ENCODE measurements around the gene UQCRQ. TPM values are rescaled to one million over a fixed set of nuclear protein-coding genes. Genes with fewer than 3 reads are reported as not detected.

The UQCRQ gene
- total and polyA plus RNA-seq, 2 donors (not counting 1 experiment from before 2014, with no cell fraction given), result 71.1 to 90.0 TPM

DNA sequence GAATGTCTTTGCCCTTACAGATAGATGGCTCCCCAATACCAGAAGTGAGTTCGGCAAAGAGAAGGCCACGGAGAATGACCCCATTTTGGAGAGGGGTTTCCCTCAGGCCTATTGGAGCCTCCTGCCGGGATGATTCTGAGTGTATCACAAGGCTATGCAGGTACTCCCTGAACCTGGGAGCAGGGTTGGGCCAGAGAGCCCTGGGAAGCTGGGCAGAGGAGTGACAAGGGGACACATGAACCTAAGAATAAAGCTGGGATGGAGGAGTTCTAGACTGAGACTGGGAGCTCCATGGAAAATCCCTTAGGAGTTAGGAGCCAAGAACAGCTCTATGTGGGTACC lies 7.5 kb downstream of the UQCRQ start:
- H4K20me1 ChIP-seq (ENCODE audit: control insufficient read depth, insufficient read depth, low read length, poor library complexity, severe bottlenecking), result no peaks in the 10 kb centered on the region
- no peak overlapping the region for H2AFZ ChIP-seq (ENCODE audit: insufficient read depth, low read depth, low read length, poor library complexity, severe bottlenecking)
- CTCF ChIA-PET, result interaction anchor here (1.5 to 1.6 kb wide), 2 partner anchors 9 to 373 kb away, joined by 4 read pairs; no protein-coding TSS in a partner anchor
- no peak overlapping the region for H3K4me2 ChIP-seq (replicated peaks; ENCODE audit: low read depth, low read length, poor library complexity, severe bottlenecking)
- peaks cover 0 to 30% of the 10 kb centered on the region in 2 experiments for H3K36me3 ChIP-seq (replicated peaks in 1 of 2; ENCODE audit: control extremely low read depth in 1 of 2, control insufficient read depth in 1 of 2, extremely low read depth in 1 of 2, insufficient read depth in 2 of 2, low read length in 1 of 2)
- no peaks in the 10 kb centered on the region for H3K9me3 ChIP-seq (ENCODE audit: control extremely low read depth in 1 of 3, control insufficient read depth in 2 of 3, insufficient read depth in 1 of 3, low read length in 2 of 3)
- Mint-ChIP-seq H3K27ac (no peak overlapping the region), H3K4me3 (no peak overlapping the region), H3K4me1 (no peaks in the 10 kb centered on the region), H3K27me3 (no peaks in the 10 kb centered on the region), H3K9me3 (ENCODE audit: insufficient read depth) (no peaks in the 10 kb centered on the region)
- intact Hi-C loops (cut with micrococcal nuclease), result no loop called here
- POLR2A ChIA-PET, result no interaction called here
- no peaks in the 10 kb centered on the region for H3K27me3 ChIP-seq (replicated peaks in 1 of 4; ENCODE audit: control extremely low read depth in 1 of 4, control insufficient read depth in 3 of 4, insufficient read depth in 4 of 4, low read length in 3 of 4)
- ATAC-seq (ENCODE audit: low read depth) (no peak), DNase-seq (no peak)
- no peak overlapping the region for H3K4me3 ChIP-seq (ENCODE audit: control extremely low read depth in 1 of 5, extremely low read depth in 1 of 5, insufficient read depth in 1 of 5, low read depth in 2 of 5, low read length in 4 of 5)
- TF ChIP-seq, protein P1, sequence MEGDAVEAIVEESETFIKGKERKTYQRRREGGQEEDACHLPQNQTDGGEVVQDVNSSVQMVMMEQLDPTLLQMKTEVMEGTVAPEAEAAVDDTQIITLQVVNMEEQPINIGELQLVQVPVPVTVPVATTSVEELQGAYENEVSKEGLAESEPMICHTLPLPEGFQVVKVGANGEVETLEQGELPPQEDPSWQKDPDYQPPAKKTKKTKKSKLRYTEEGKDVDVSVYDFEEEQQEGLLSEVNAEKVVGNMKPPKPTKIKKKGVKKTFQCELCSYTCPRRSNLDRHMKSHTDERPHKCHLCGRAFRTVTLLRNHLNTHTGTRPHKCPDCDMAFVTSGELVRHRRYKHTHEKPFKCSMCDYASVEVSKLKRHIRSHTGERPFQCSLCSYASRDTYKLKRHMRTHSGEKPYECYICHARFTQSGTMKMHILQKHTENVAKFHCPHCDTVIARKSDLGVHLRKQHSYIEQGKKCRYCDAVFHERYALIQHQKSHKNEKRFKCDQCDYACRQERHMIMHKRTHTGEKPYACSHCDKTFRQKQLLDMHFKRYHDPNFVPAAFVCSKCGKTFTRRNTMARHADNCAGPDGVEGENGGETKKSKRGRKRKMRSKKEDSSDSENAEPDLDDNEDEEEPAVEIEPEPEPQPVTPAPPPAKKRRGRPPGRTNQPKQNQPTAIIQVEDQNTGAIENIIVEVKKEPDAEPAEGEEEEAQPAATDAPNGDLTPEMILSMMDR (IDR thresholded peaks at IDR 0.05), result no peak
- no peak for TF ChIP-seq EZH2 (IDR thresholded peaks at IDR 0.05; ENCODE audit: borderline replicate concordance, insufficient read depth, low read depth, low read length, poor library complexity, severe bottlenecking)
- no peaks in the 10 kb centered on the region for H3K79me2 ChIP-seq (ENCODE audit: control insufficient read depth, insufficient read depth, low read length)
- H3K9ac ChIP-seq (ENCODE audit: low read length), result no peak overlapping the region
- H3K4me1 ChIP-seq (ENCODE audit: control insufficient read depth in 2 of 2, insufficient read depth in 2 of 2, low read length in 2 of 2), result no peaks in the 10 kb centered on the region
- WGBS (ENCODE audit: insufficient coverage), result 100% methylated on average over 3 of the region's 3 CpGs
- H3K27ac ChIP-seq (ENCODE audit: low read length in 2 of 2), result no peak overlapping the region

DNA sequence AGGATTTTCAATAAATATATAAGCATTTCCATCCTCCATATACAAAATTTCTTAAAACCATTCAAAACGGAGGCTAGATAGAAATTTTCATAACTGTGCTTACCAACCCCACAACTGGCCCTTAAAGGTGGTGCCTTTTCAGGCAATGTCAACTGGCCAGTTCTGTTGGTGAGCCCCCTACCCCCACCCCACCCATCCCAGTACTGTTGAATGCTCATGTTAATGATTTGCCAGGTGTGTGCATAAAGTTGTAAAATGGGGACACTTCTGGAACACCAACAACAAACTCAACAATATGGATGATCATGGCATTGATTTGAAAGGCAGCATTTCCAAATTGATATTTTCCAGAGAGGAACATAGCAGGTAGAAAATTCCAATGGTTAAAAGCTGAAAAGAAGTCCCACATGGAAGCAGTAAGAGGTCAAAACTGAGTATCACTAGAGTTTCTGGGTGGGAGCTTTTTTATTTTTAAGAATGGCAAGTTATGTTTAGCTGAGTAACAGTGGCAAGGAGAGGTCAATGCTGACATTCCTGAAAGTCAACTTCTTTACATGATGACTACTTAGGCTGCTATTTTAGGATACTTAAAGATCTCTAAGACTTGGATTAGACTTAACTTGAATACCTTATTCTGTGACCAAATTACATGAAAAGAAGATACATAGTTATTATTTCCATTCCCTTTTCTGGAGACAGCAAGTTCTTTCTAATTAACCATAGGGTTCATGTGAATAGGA lies 9.7 kb downstream of the UQCRQ start:
- H2AFZ ChIP-seq (ENCODE audit: insufficient read depth, low read depth, low read length, poor library complexity, severe bottlenecking), result no peak overlapping the region
- POLR2A ChIA-PET, result interaction anchor here (1.3 kb wide), 1 partner anchor 9 kb away, joined by 3 read pairs; the partner anchor contains the start of genes GDF9 and UQCRQ
- WGBS (ENCODE audit: insufficient coverage), result 100% methylated on average over 1 of the region's 1 CpG
- no peak overlapping the region for H3K9ac ChIP-seq (ENCODE audit: low read length)
- no peak overlapping the region for H3K27ac ChIP-seq (ENCODE audit: low read length in 2 of 2)
- peaks cover 7 to 42% of the 10 kb centered on the region in 2 experiments for H3K36me3 ChIP-seq (replicated peaks in 1 of 2; ENCODE audit: control extremely low read depth in 1 of 2, control insufficient read depth in 1 of 2, extremely low read depth in 1 of 2, insufficient read depth in 2 of 2, low read length in 1 of 2)
- no peak overlapping the region for H3K4me3 ChIP-seq (ENCODE audit: control extremely low read depth in 1 of 5, extremely low read depth in 1 of 5, insufficient read depth in 1 of 5, low read depth in 2 of 5, low read length in 4 of 5)
- Mint-ChIP-seq H3K27me3 (no peaks in the 10 kb centered on the region), H3K27ac (no peak overlapping the region), H3K4me3 (no peak overlapping the region), H3K4me1 (no peaks in the 10 kb centered on the region), H3K9me3 (ENCODE audit: insufficient read depth) (no peaks in the 10 kb centered on the region)
- no peak overlapping the region for H3K4me2 ChIP-seq (replicated peaks; ENCODE audit: low read depth, low read length, poor library complexity, severe bottlenecking)
- H3K79me2 ChIP-seq (ENCODE audit: control insufficient read depth, insufficient read depth, low read length), result no peaks in the 10 kb centered on the region
- H3K9me3 ChIP-seq (ENCODE audit: control extremely low read depth in 1 of 3, control insufficient read depth in 2 of 3, insufficient read depth in 1 of 3, low read length in 2 of 3), result no peaks in the 10 kb centered on the region
- H4K20me1 ChIP-seq (ENCODE audit: control insufficient read depth, insufficient read depth, low read length, poor library complexity, severe bottlenecking), result no peaks in the 10 kb centered on the region
- DNase-seq (no peak), ATAC-seq (ENCODE audit: low read depth) (no peak)
- CTCF ChIA-PET, result interaction anchor here (1.5 kb wide), 1 partner anchor 9 kb away, joined by 5 read pairs; no protein-coding TSS in a partner anchor
- TF ChIP-seq, protein P1 (IDR thresholded peaks at IDR 0.05), result no peak
- TF ChIP-seq EZH2 (IDR thresholded peaks at IDR 0.05; ENCODE audit: borderline replicate concordance, insufficient read depth, low read depth, low read length, poor library complexity, severe bottlenecking), result no peak
- intact Hi-C loops (cut with micrococcal nuclease), result no loop called here
- H3K27me3 ChIP-seq (replicated peaks in 1 of 4; ENCODE audit: control extremely low read depth in 1 of 4, control insufficient read depth in 3 of 4, insufficient read depth in 4 of 4, low read length in 3 of 4), result no peaks in the 10 kb centered on the region
- no peaks in the 10 kb centered on the region for H3K4me1 ChIP-seq (ENCODE audit: control insufficient read depth in 2 of 2, insufficient read depth in 2 of 2, low read length in 2 of 2)
